Measurements from ENCODE around the gene BZW2.

BZW2 gene

GRCh38 chr7:16753932-16754855 is 108.2 kb downstream of the BZW2 start:
- peak; percentile 32 for DNase-seq (ENCODE audit: low spot score)

- DNase-seq (ENCODE audit: low spot score), result peak; percentile 21
Measured at GRCh38 chr7:16754856-16755317, 108.9 kb downstream of the BZW2 start.

- DNase-seq (ENCODE audit: low spot score), result no peak
Measured at GRCh38 chr7:16755397-16755796, 109.4 kb downstream of the BZW2 start.

Data from hematopoietic multipotent progenitor cell treated with erythropoietin and hydrocortisone succinate and interleukin-3 and kit ligand, for 15 days (in vitro differentiated cells).